GM10266 (cell line): ENCODE measurements around the gene IL1RN.

Experiments
- DNase-seq: peaks from one replicate; pipeline ENCODE4 v3.0.0; 2012; ENCODE audit errors: extremely low spot score
- CTCF ChIP-seq: IDR thresholded peaks from 2 replicates; pipeline ENCODE4 v1.5.1; 2012; ENCODE audit warnings: mild to moderate bottlenecking, low read depth; ENCODE audit not compliant: control insufficient read depth, insufficient read depth; ENCODE audit errors: missing control alignments

IL1RN gene

GRCh38 chr2:113116100-113116958 lies 11.1 kb upstream of the IL1RN start:
- TF ChIP-seq CTCF, result no peak
- DNase-seq, result no peak

DNA sequence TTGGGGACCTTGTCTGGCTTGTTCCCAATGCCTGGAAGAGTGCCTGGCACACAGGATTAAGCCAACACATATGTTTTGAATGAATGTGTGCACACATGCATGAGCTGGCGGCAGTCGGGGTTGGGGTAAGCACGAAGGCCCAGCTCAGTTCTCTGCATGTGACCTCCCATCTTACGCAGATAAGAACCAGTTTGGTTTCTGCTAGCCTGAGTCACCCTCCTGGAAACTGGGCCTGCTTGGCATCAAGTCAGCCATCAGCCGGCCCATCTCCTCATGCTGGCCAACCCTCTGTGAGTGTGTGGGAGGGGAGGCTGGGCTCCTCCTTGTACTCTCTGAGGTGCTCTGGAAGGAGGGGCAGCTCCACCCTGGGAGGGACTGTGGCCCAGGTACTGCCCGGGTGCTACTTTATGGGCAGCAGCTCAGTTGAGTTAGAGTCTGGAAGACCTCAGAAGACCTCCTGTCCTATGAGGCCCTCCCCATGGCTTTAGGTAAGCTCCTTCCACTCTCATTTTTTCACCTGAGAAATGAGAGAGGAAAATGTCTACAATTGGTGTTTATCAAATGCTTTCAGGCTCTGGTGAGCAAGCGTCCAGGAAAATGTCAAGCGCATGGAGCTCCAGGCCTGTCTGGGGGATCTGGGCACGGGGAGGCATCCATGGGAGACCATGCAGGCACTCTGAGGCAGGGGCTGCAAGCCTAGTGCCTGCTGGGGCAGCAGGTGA lies 9.7 kb upstream of the IL1RN start:
- no peak for DNase-seq
- no peak for TF ChIP-seq CTCF

DNA sequence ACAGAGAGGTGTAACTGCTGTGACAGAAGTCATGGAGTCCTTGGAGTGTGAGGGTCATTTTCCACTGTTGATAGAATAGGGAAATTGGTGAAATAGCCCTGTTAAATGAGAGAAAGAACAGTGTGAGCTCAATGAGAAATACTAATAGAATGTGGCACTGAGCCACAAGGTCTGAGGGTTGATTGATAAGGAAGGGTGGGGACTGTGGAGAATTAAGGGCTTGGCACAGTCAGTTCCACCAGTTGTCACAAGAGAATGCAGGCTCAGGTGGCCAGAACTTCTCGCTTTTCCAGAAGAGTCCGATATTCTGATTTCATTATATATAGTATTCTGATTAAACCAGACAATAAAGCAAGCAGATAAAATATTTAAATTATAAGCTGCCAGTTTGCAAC lies 9.1 kb upstream of the IL1RN start:
- no peak for TF ChIP-seq CTCF
- no peak for DNase-seq

- no peak for TF ChIP-seq CTCF
- no peak for DNase-seq
These were observed 8.3 kb upstream of the IL1RN start for GRCh38 chr2:113119111-113119510.

- DNase-seq, result no peak
- no peak for TF ChIP-seq CTCF
These were observed 6.5 kb upstream of the IL1RN start for GRCh38 chr2:113120861-113121260.

- DNase-seq, result no peak
- TF ChIP-seq CTCF, result no peak
These were observed 5.0 kb upstream of the IL1RN start for GRCh38 chr2:113122364-113122763.

- TF ChIP-seq CTCF, result no peak
- DNase-seq, result no peak
These were observed 3.7 kb upstream of the IL1RN start for GRCh38 chr2:113123726-113124125.
